Stimulated activated CD8-positive, alpha-beta memory T cell treated with anti-CD3 and anti-CD28 coated beads, Interleukin-2, amount 100 ng/mL, for 48 hours (primary cell): ENCODE measurements around the gene GADL1.

Experiments
- DNase-seq, 2 donors: peaks; one replicate each; pipeline ENCODE4 v3.0.0-alpha.2; 2020; ENCODE audit warnings: low read depth in 2 of 2

GADL1 gene

DNA sequence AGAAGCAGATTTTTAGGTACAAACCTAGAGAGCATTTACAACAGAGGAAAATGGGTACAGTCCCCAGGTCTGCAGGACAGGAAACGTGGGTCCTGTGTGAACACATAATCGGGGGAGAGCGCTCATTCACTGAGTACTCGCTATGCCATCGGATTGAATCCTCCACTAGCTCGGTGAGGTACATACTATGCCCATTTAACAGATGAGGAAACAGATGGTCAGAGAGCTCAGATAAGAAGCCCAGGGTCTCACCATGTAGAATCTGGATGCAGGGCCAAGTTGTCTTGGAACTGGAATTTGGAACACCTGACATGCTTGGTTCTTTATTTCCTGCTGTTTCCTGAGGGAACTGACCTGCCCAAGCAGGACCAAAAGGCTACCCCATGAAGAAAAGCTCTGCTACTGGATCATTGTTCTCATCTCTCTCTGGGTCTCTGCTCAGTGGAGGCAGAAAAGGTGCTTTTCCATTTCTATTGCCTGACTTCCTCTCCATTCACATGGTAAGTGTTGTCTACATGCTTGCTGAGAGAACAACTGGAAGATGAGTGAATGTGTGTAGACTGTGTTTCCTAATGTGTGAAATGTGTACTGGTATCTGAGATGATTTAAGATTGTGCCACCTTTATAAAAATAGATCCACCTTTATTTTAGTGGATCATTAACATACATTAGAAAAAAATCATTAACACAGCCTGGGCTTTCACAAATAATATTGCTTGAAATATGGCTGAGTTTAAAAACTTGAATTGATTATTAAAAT is 199.0 kb downstream of the GADL1 start:
- DNase-seq = no peak

- no peak for DNase-seq
Observed at GRCh38 chr3:30694668-30695067, 199.8 kb downstream of the GADL1 start.

DNA sequence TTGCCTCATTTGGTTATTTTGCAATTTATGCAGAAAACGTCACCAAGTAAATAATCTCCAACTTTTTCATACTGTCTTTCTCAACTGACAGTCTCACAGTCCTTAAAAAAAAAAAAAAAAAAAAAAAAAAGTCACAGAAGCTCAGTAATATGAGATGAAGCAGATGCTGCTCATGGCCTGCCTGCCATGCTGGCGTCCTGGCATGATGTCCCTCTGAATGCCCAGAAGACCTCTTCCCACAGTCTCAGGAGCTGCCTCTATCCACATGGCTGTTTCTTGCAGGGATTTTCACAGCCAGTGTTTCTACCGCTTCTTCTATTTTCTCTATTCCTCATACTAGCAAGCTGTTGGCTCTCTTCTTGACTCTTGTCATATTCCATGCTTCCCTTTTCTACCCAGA is 200.3 kb downstream of the GADL1 start:
- DNase-seq = no peak

- peak in 1 of 2 donors; percentile 8 for DNase-seq
Observed at GRCh38 chr3:30693470-30694120, 200.9 kb downstream of the GADL1 start.

- no peak for DNase-seq
Observed at GRCh38 chr3:30692498-30693130, 201.8 kb downstream of the GADL1 start.

DNA sequence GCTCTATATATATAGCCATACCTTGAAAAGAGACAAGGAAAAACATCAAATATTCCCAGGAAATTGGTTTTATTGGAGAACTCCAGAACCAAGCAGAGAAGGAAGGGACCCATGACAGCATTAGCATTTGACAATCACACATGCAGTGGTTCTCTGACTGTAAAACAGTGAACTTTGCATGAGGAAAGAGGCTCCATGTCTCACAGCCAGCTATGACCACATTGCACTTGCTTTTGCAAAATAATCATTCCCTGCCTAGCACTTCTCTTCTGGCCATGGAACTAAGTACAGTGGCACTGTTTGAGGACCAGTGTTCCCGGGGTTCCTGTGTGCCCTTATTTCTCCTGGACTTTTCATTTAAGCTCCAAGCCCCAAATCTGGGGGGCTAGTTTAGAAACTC is 202.5 kb downstream of the GADL1 start:
- no peak for DNase-seq

- no peak for DNase-seq
Observed at GRCh38 chr3:30691249-30691880, 203.1 kb downstream of the GADL1 start.

DNA sequence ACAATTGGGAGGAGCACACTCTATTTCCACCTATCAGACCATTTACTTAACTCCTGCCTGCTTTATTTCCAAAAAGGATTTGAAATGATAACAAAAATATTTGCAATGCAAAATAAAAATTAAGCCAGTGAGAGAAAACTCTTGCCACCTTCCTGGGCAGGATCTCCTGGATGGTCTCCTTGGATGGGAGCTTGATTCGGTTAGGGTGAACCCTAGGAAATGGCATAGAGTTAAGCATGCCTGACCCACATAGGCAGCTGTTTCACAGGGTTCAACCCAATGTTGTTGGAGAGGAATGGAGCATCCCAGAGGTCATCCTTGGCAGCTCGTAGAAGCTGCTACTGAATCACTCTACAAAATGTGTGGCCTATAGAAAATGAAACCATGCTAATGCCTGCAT is 204.3 kb downstream of the GADL1 start:
- DNase-seq = no peak

DNA sequence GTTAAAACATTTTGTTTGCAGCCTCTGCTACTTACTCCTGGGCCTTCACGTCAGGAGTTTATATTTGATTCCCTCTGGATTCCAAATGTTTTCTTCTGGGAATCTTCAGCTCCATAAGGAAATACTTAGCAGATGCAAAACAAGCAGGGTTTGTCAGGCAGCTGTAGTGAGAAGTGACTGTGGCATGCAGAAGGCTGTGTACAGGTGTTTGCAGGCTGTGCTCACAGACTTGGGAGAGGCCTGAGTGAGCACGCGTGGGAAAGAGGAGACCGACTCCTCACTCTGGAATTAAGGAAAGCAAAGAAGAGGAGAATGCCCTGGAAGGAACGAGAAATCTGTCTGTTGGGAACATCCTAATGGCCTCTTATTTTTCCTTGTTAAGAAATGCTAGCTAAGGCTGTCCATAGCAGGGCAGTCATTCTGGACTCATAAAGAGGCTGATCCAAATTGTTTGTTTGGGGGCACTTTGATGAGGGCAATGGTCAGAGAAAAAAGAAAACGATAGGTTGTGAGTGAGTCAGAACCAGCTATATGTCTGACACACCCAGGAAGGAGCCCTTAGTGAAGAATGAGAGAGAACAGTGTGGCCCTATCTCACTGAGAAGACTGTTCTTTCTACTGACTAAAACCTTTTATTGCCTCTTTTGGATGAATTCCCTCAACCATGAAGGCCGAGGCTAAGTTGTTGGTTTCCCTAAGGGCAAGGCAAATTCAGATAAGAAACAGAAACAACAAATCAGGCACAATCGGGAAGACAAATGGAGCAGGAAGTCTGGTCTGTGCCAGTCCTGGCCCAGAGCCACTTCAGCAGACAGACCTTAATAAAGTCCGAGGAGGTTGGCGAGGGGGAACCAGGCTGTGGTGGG is 205.5 kb downstream of the GADL1 start:
- DNase-seq = no peak

DNA sequence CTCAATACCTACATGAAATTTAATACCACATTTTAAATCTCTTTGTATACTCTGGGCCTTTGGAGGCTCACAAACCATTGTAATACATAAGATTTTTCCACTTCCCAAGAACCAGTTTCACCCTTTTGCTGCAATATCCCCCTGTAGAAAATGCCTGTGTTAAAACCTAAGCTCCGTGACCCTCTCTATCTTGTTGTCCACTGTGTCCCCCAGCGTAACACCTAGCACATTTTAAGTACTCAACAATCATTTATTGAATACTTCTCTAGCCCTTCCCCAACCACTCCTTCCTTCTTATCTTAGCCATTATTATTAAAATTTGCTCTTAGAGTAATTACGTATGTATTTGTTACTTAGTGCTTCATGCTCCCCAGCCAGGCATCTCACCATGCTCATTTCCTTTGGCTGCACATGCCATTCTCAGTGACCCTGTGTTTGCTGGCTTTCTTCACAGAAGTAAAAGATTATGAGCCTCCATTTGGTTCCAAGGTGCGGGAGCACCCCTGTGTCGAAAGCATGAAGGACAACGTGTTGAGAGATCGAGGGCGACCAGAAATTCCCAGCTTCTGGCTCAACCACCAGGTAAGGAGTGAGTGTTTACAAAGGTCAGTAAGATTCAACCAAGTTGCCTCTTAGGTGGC is 206.4 kb downstream of the GADL1 start:
- no peak for DNase-seq

- DNase-seq = no peak
Observed at GRCh38 chr3:30686799-30687198, 207.7 kb downstream of the GADL1 start.

- no peak for DNase-seq
Observed at GRCh38 chr3:30686176-30686575, 208.3 kb downstream of the GADL1 start.

DNA sequence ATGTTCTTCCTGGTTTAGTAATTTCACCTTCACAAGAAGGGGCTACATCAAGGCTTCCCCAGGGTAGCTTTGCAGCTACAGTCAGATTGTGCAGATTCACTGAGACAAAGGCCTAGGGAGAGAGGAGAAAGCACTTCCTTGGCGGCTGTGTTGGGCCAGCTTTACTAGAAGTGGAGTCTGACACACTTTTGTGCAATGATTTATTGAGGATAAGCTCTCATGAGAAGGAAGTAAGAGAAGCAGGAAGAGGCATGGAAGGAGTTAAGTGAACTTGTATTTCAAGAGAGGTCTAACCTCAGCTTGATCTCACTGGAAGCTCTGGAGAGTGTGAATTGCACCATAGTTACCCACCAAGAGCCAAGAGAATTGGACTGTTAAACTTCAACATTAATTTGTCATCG is 209.2 kb downstream of the GADL1 start:
- DNase-seq = no peak

DNA sequence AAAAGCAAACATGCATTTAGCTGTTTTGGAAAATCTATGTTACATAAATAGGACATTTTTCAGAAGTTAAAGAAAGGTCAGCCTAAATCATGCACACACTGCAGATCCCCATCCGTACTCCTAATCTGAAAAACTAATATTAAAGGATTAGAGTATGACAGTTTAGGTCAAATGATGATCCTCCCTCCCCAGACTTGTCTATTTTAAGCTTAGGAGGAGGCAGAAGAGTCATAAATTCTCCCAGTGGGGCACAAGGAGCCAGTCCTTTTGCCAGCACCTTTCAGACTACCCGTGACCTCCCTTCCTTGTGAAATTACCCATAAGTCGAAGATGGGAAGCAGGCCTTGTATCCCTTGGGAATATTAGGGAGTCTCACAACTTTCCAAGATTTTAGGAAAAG is 210.1 kb downstream of the GADL1 start:
- DNase-seq = no peak

GRCh38 chr3:30683769-30684168 is 210.7 kb downstream of the GADL1 start:
- no peak for DNase-seq

GRCh38 chr3:30682434-30683155 is 211.9 kb downstream of the GADL1 start:
- no peak for DNase-seq

- DNase-seq = no peak
Observed at GRCh38 chr3:30681649-30682211, 212.7 kb downstream of the GADL1 start.

- DNase-seq = no peak
Observed at GRCh38 chr3:30680789-30681648, 213.4 kb downstream of the GADL1 start.

DNA sequence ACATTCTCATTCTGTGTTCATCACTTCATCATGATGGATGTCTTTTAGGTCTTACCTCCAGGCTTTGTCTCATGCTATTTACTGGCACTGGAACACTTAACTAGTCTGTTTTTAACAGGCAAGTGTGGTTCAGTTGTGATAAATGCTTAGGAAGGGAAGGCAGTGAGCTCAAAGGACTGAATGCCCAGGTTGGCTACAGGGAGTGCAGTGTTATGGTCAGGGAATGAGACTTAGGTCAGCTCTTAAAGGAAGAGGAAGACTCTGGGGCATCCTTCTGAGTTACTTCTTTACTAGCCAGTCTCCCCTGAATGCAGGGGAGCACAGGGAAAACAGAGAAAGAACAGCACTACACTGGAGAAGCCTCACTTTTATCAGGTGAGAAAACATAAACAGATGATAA is 215.4 kb downstream of the GADL1 start:
- DNase-seq = no peak
